Keratinocyte (primary cell): ENCODE measurements around the gene ACAP2. TPM values are rescaled to one million over a fixed set of nuclear protein-coding genes. Genes with fewer than 3 reads are reported as not detected.

Experiments used
- DNase-seq: peaks from one replicate; pipeline ENCODE4 v3.0.0-alpha.2; 2011; ENCODE audit warnings: low read depth, missing footprints, low spot score
- FAIRE-seq: peaks from 2 replicates; lab custom pipeline; 2011; peaks lifted over from hg19 to GRCh38; lab: Jason Lieb, UNC
- H2AFZ ChIP-seq: 2 replicates; pipeline ENCODE4 v1.6.0; 2012; ENCODE audit warnings: low read length, control low read depth, inconsistent platforms; ENCODE audit not compliant: control insufficient read depth
- H3K27ac ChIP-seq: 2 replicates; pipeline ENCODE4 v1.5.1; 2011; ENCODE audit warnings: low read length; ENCODE audit not compliant: control insufficient read depth, insufficient read depth
- H3K27me3 ChIP-seq: 3 replicates; pipeline ENCODE4 v1.6.0; 2011; ENCODE audit warnings: low read length; ENCODE audit not compliant: control insufficient read depth, insufficient read depth; ENCODE audit errors: extremely low read depth
- H3K36me3 ChIP-seq, 2 experiments: 2 replicates in 1 of 2; 3 replicates in 1 of 2; pipeline ENCODE4 v1.5.1; 2011; ENCODE audit warnings: low read length in 2 of 2, mild to moderate bottlenecking in 1 of 2; ENCODE audit not compliant: control insufficient read depth in 2 of 2, insufficient read depth in 2 of 2; ENCODE audit errors: extremely low read depth in 1 of 2
- H3K4me1 ChIP-seq: 3 replicates; pipeline ENCODE4 v1.5.1; 2011; ENCODE audit warnings: low read length; ENCODE audit not compliant: control insufficient read depth, insufficient read depth; ENCODE audit errors: extremely low read depth
- H3K4me2 ChIP-seq: 3 replicates; pipeline ENCODE4 v1.6.0; 2011; ENCODE audit warnings: low read depth, low read length; ENCODE audit not compliant: control insufficient read depth, insufficient read depth; ENCODE audit errors: extremely low read depth
- H3K4me3 ChIP-seq, 3 experiments: fragments of 200-600 bp in 1 of 3; sonication (generic) in 1 of 3; 2 replicates in 2 of 3; 3 replicates in 1 of 3; pipeline ENCODE4 v1.5.1; 2011 to 2016; ENCODE audit warnings: low read length in 3 of 3, mild to moderate bottlenecking in 3 of 3, control low read depth in 2 of 3, inconsistent platforms in 1 of 3, low read depth in 1 of 3, mixed read lengths in 1 of 3, mixed run types in 1 of 3, moderate library complexity in 1 of 3; ENCODE audit not compliant: control insufficient read depth in 2 of 3, insufficient read depth in 2 of 3; ENCODE audit errors: extremely low read depth in 1 of 3
- H3K79me2 ChIP-seq: 2 replicates; pipeline ENCODE4 v1.6.0; 2012; ENCODE audit warnings: low read length; ENCODE audit not compliant: control insufficient read depth, insufficient read depth
- H3K9ac ChIP-seq: 3 replicates; pipeline ENCODE4 v1.6.0; 2011; ENCODE audit warnings: low read length; ENCODE audit not compliant: control insufficient read depth, insufficient read depth; ENCODE audit errors: extremely low read depth
- H3K9me1 ChIP-seq: 3 replicates; pipeline ENCODE4 v1.6.0; 2011; ENCODE audit warnings: low read length; ENCODE audit not compliant: control insufficient read depth, insufficient read depth; ENCODE audit errors: extremely low read depth
- H3K9me3 ChIP-seq: 2 replicates; pipeline ENCODE4 v1.5.1; 2012; ENCODE audit warnings: low read depth, low read length; ENCODE audit not compliant: control insufficient read depth
- H4K20me1 ChIP-seq: 3 replicates; pipeline ENCODE4 v1.6.0; 2011; ENCODE audit warnings: low read length; ENCODE audit not compliant: control insufficient read depth, insufficient read depth; ENCODE audit errors: extremely low read depth
- EZH2 ChIP-seq: IDR thresholded peaks from one replicate; pipeline ENCODE4 v1.6.1; 2012; ENCODE audit warnings: inconsistent platforms, mild to moderate bottlenecking, low read length, moderate library complexity
- dilution Hi-C: fragments of 300-500 bp; cut with MboI; formaldehyde crosslinking; loops from one replicate; pipeline ENCODE4 v1.7.0; 2020; ENCODE audit warnings: low sequenced_read_pairs; ENCODE audit not compliant: extremely low pct_ligation_motif_present
- polyA plus RNA-seq, 5 experiments: library from polyadenylated mRNA; depleted of rRNA in 3 of 5; stranded (reverse) in 3 of 5; stranded (forward) in 1 of 5; unstranded in 1 of 5; fragments of >200 nt; gene quantifications; 1 replicate in 1 of 5; 2 replicates in 3 of 5; 3 replicates in 1 of 5; pipeline versions ENCODE4 v1.2.1 to v1.2.3, GENCODE V29; 2011 to 2012; ENCODE audit warnings: missing spikeins in 2 of 5, low read depth in 1 of 5, low replicate concordance in 1 of 5
- TF ChIP-seq, protein P1 (sequence below), 3 experiments: IDR thresholded peaks in 1 of 3; conservative IDR thresholded peaks in 1 of 3; optimal IDR thresholded peaks in 1 of 3; 2 replicates in 2 of 3; 3 replicates in 1 of 3; pipeline versions ENCODE3 to v1.5.1; 2011; ENCODE audit warnings: low read length in 3 of 3, mild to moderate bottlenecking in 3 of 3, moderate library complexity in 2 of 3, control low read depth in 1 of 3, inconsistent platforms in 1 of 3; ENCODE audit not compliant: insufficient read depth in 2 of 3; ENCODE audit errors: extremely low read depth in 1 of 3

The ACAP2 gene
- polyA plus RNA-seq, 1 donor (not counting 4 experiments of a cell fraction or from before 2014, with no cell fraction given): 23.5 TPM

DNA sequence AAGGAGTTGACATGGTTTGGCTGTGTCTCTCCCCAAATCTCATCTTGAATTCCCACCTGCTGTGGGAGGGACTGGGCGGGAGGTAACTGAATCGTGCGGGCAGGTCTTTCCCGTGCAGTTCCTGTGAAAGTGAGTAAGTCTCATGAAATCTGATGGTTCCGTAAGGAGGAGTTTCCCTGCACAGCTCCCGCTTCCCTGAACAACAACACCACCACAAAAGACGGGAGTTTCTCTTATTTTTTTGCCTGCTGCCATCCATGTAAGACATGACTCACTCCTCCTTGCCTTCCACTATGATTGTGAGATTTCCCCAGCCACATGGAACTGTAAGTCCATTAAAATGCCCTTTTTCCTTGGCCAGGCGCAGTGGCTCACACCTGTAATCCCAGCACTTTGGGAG is 194.5 kb downstream of the ACAP2 start:
- dilution Hi-C loops: no loop called here
- H3K4me3 ChIP-seq: no peak overlapping the region
- TF ChIP-seq, protein P1, sequence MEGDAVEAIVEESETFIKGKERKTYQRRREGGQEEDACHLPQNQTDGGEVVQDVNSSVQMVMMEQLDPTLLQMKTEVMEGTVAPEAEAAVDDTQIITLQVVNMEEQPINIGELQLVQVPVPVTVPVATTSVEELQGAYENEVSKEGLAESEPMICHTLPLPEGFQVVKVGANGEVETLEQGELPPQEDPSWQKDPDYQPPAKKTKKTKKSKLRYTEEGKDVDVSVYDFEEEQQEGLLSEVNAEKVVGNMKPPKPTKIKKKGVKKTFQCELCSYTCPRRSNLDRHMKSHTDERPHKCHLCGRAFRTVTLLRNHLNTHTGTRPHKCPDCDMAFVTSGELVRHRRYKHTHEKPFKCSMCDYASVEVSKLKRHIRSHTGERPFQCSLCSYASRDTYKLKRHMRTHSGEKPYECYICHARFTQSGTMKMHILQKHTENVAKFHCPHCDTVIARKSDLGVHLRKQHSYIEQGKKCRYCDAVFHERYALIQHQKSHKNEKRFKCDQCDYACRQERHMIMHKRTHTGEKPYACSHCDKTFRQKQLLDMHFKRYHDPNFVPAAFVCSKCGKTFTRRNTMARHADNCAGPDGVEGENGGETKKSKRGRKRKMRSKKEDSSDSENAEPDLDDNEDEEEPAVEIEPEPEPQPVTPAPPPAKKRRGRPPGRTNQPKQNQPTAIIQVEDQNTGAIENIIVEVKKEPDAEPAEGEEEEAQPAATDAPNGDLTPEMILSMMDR (optimal IDR thresholded peaks at IDR 0.05 in 1 of 3, IDR thresholded peaks at IDR 0.05 in 1 of 3, conservative IDR thresholded peaks at IDR 0.05 in 1 of 3; ENCODE audit: extremely low read depth in 1 of 3, insufficient read depth in 2 of 3, low read length in 3 of 3): no peak
- DNase-seq (no peak), FAIRE-seq (no peak)
- no peaks in the 10 kb centered on the region for H3K27me3 ChIP-seq
- no peak overlapping the region for H3K9ac ChIP-seq
- peaks cover 0 to 2% of the 10 kb centered on the region in 2 experiments for H3K36me3 ChIP-seq
- no peak overlapping the region for H2AFZ ChIP-seq
- H4K20me1 ChIP-seq: no peaks in the 10 kb centered on the region
- no peaks in the 10 kb centered on the region for H3K9me1 ChIP-seq
- H3K4me2 ChIP-seq: no peak overlapping the region
- H3K27ac ChIP-seq: no peak overlapping the region
- peaks cover 8% of the 10 kb centered on the region for H3K79me2 ChIP-seq
- H3K4me1 ChIP-seq: no peaks in the 10 kb centered on the region
- H3K9me3 ChIP-seq: no peaks in the 10 kb centered on the region

DNA sequence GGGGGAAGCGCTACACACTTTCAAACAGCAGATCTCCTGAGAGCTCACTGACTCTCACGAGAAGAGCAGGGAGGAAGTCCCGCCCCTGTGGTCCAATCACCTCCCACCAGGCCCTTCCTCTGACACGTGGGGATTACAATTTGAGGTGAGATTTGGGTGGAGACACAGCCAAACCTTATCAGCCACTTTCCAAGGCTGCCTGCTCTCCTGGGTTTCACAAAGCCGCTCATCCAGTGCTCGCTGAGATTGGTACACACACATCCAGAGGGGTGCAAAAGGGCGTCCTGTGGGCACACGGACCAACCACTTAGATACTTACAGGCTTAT is 195.0 kb downstream of the ACAP2 start:
- no peaks in the 10 kb centered on the region for H4K20me1 ChIP-seq
- peaks cover 0 to 2% of the 10 kb centered on the region in 2 experiments for H3K36me3 ChIP-seq
- H2AFZ ChIP-seq: no peak overlapping the region
- H3K4me2 ChIP-seq: no peak overlapping the region
- no peak overlapping the region for H3K9ac ChIP-seq
- H3K27me3 ChIP-seq: no peaks in the 10 kb centered on the region
- H3K9me3 ChIP-seq: no peaks in the 10 kb centered on the region
- H3K9me1 ChIP-seq: no peaks in the 10 kb centered on the region
- no peak for TF ChIP-seq EZH2
- TF ChIP-seq, protein P1 (optimal IDR thresholded peaks at IDR 0.05 in 1 of 3, IDR thresholded peaks at IDR 0.05 in 1 of 3, conservative IDR thresholded peaks at IDR 0.05 in 1 of 3; ENCODE audit: extremely low read depth in 1 of 3, insufficient read depth in 2 of 3, low read length in 3 of 3): no peak
- no peak overlapping the region for H3K27ac ChIP-seq
- H3K79me2 ChIP-seq: peaks cover 8% of the 10 kb centered on the region
- dilution Hi-C loops: no loop called here
- FAIRE-seq (no peak), DNase-seq (no peak)
- H3K4me1 ChIP-seq: no peaks in the 10 kb centered on the region
- H3K4me3 ChIP-seq: no peak overlapping the region
